ENCODE measurements around the gene P3H1.
"Not testable (repeated sequence)": the region's sequence is repeated elsewhere in the genome, so short reads cannot be mapped to it uniquely, and the experiment has no call there.

P3H1 gene

GRCh38 chr1:42734201-42735035, 32.4 kb downstream of the P3H1 start:
- Mint-ChIP-seq H3K9me3 (no peaks in the 10 kb centered on the region), H3K27ac (no peak overlapping the region), H3K27me3 (no peaks in the 10 kb centered on the region), H3K4me1 (ENCODE audit: low read depth) (peaks cover 8% of the 10 kb centered on the region), H3K4me3 (no peak overlapping the region), H3K36me3 (ENCODE audit: low read depth) (no peaks in the 10 kb centered on the region)
- no peak for DNase-seq

GRCh38 chr1:42733415-42734200, 33.2 kb downstream of the P3H1 start:
- H3K27ac Mint-ChIP-seq, result no peak overlapping the region
- no peaks in the 10 kb centered on the region for H3K9me3 Mint-ChIP-seq
- H3K36me3 Mint-ChIP-seq (ENCODE audit: low read depth), result no peaks in the 10 kb centered on the region
- DNase-seq, result no peak
- H3K4me1 Mint-ChIP-seq (ENCODE audit: low read depth), result peaks cover 8% of the 10 kb centered on the region
- H3K4me3 Mint-ChIP-seq, result no peak overlapping the region
- no peaks in the 10 kb centered on the region for H3K27me3 Mint-ChIP-seq

GRCh38 chr1:42732126-42732680, 34.6 kb downstream of the P3H1 start:
- Mint-ChIP-seq H3K27me3 (no peaks in the 10 kb centered on the region), H3K4me3 (no peak overlapping the region)
- no peak for DNase-seq

GRCh38 chr1:42731585-42731984, 35.2 kb downstream of the P3H1 start:
- Mint-ChIP-seq H3K4me3 (no peak overlapping the region), H3K36me3 (ENCODE audit: low read depth) (no peaks in the 10 kb centered on the region), H3K9me3 (no peaks in the 10 kb centered on the region), H3K4me1 (ENCODE audit: low read depth) (peaks cover 3% of the 10 kb centered on the region), H3K27me3 (no peaks in the 10 kb centered on the region), H3K27ac (no peak overlapping the region)
- DNase-seq, result no peak

More at GRCh38 chr1:42732126-42732680, 34.6 kb downstream of the P3H1 start:
- Mint-ChIP-seq H3K27ac (no peak overlapping the region), H3K36me3 (ENCODE audit: low read depth) (no peaks in the 10 kb centered on the region), H3K9me3 (no peaks in the 10 kb centered on the region), H3K4me1 (ENCODE audit: low read depth) (peaks cover 6% of the 10 kb centered on the region)

- DNase-seq, result peak; percentile 66
- peaks cover 3% of the 10 kb centered on the region for H3K4me1 Mint-ChIP-seq (ENCODE audit: low read depth)
- H3K27ac Mint-ChIP-seq, result no peak overlapping the region
- H3K9me3 Mint-ChIP-seq, result no peaks in the 10 kb centered on the region
- no peaks in the 10 kb centered on the region for H3K36me3 Mint-ChIP-seq (ENCODE audit: low read depth)
- H3K4me3 Mint-ChIP-seq, result no peak overlapping the region
- H3K27me3 Mint-ChIP-seq, result no peaks in the 10 kb centered on the region
Observed at GRCh38 chr1:42730988-42731387, 35.8 kb downstream of the P3H1 start.

- Mint-ChIP-seq H3K4me1 (ENCODE audit: low read depth) (peaks cover 3% of the 10 kb centered on the region), H3K27ac (no peak overlapping the region), H3K27me3 (no peaks in the 10 kb centered on the region), H3K9me3 (no peaks in the 10 kb centered on the region), H3K4me3 (no peak overlapping the region), H3K36me3 (ENCODE audit: low read depth) (no peaks in the 10 kb centered on the region)
- DNase-seq, result no peak
Observed at GRCh38 chr1:42730002-42730401, 36.8 kb downstream of the P3H1 start.

GRCh38 chr1:42725820-42726219, 41.0 kb downstream of the P3H1 start:
- H3K4me3 Mint-ChIP-seq; H3K27me3 Mint-ChIP-seq; H3K36me3 Mint-ChIP-seq (ENCODE audit: low read depth); H3K9me3 Mint-ChIP-seq; H3K27ac Mint-ChIP-seq; DNase-seq; H3K4me1 Mint-ChIP-seq (ENCODE audit: low read depth): not testable (repeated sequence)

- Mint-ChIP-seq H3K27me3 (no peaks in the 10 kb centered on the region), H3K36me3 (ENCODE audit: low read depth) (peaks cover 5% of the 10 kb centered on the region), H3K27ac (no peak overlapping the region), H3K9me3 (no peaks in the 10 kb centered on the region), H3K4me1 (ENCODE audit: low read depth) (no peaks in the 10 kb centered on the region), H3K4me3 (no peak overlapping the region)
- no peak for DNase-seq
Observed at GRCh38 chr1:42723511-42723910, 43.3 kb downstream of the P3H1 start.

GRCh38 chr1:42722403-42722802, 44.4 kb downstream of the P3H1 start:
- H3K36me3 Mint-ChIP-seq (ENCODE audit: low read depth), result peaks cover 14% of the 10 kb centered on the region
- not testable (repeated sequence) for H3K27me3 Mint-ChIP-seq; DNase-seq; H3K27ac Mint-ChIP-seq; H3K4me1 Mint-ChIP-seq (ENCODE audit: low read depth); H3K9me3 Mint-ChIP-seq; H3K4me3 Mint-ChIP-seq

GRCh38 chr1:42721926-42722325, 44.9 kb downstream of the P3H1 start:
- Mint-ChIP-seq H3K4me3 (no peak overlapping the region), H3K27me3 (no peaks in the 10 kb centered on the region), H3K4me1 (ENCODE audit: low read depth) (no peaks in the 10 kb centered on the region), H3K27ac (no peak overlapping the region), H3K36me3 (ENCODE audit: low read depth) (peaks cover 19% of the 10 kb centered on the region), H3K9me3 (no peaks in the 10 kb centered on the region)
- DNase-seq, result no peak

GRCh38 chr1:42720868-42721267, 46.0 kb downstream of the P3H1 start:
- no peaks in the 10 kb centered on the region for H3K27me3 Mint-ChIP-seq
- H3K27ac Mint-ChIP-seq, result no peak overlapping the region
- H3K9me3 Mint-ChIP-seq, result no peaks in the 10 kb centered on the region
- no peak overlapping the region for H3K4me3 Mint-ChIP-seq
- no peak for DNase-seq
- H3K4me1 Mint-ChIP-seq (ENCODE audit: low read depth), result no peaks in the 10 kb centered on the region
- H3K36me3 Mint-ChIP-seq (ENCODE audit: low read depth), result peaks cover 27% of the 10 kb centered on the region

- not testable (repeated sequence) for DNase-seq; H3K27me3 Mint-ChIP-seq; H3K4me1 Mint-ChIP-seq (ENCODE audit: low read depth); H3K27ac Mint-ChIP-seq; H3K4me3 Mint-ChIP-seq
- peaks cover 23% of the 10 kb centered on the region for H3K9me3 Mint-ChIP-seq
- H3K36me3 Mint-ChIP-seq (ENCODE audit: low read depth), result peaks cover 88% of the 10 kb centered on the region
Observed at GRCh38 chr1:42714441-42714840, 52.4 kb downstream of the P3H1 start.

GRCh38 chr1:42713293-42713692, 53.5 kb downstream of the P3H1 start:
- peaks cover 9% of the 10 kb centered on the region for H3K4me1 Mint-ChIP-seq (ENCODE audit: low read depth)
- no peak overlapping the region for H3K27ac Mint-ChIP-seq
- H3K27me3 Mint-ChIP-seq, result no peaks in the 10 kb centered on the region
- no peak for DNase-seq
- H3K36me3 Mint-ChIP-seq (ENCODE audit: low read depth), result peaks cover 90% of the 10 kb centered on the region
- H3K9me3 Mint-ChIP-seq, result peaks cover 23% of the 10 kb centered on the region
- no peak overlapping the region for H3K4me3 Mint-ChIP-seq

- H3K4me1 Mint-ChIP-seq (ENCODE audit: low read depth); H3K4me3 Mint-ChIP-seq; H3K27me3 Mint-ChIP-seq; DNase-seq; H3K27ac Mint-ChIP-seq: not testable (repeated sequence)
- Mint-ChIP-seq H3K9me3 (peaks cover 23% of the 10 kb centered on the region), H3K36me3 (ENCODE audit: low read depth) (peaks cover 90% of the 10 kb centered on the region)
Observed at GRCh38 chr1:42712808-42713207, 54.0 kb downstream of the P3H1 start.
